ENCODE data around the gene MOXD1. TPM values are rescaled to one million over a fixed set of nuclear protein-coding genes. Genes with fewer than 3 reads are reported as not detected.
"Not testable (repeated sequence)": the region's sequence is repeated elsewhere in the genome, so short reads cannot be mapped to it uniquely, and the experiment has no call there.

Gene MOXD1
- total RNA-seq, 4 donors from 2014 or later: 4.6 to 13.3 (median 6.6) TPM

DNA sequence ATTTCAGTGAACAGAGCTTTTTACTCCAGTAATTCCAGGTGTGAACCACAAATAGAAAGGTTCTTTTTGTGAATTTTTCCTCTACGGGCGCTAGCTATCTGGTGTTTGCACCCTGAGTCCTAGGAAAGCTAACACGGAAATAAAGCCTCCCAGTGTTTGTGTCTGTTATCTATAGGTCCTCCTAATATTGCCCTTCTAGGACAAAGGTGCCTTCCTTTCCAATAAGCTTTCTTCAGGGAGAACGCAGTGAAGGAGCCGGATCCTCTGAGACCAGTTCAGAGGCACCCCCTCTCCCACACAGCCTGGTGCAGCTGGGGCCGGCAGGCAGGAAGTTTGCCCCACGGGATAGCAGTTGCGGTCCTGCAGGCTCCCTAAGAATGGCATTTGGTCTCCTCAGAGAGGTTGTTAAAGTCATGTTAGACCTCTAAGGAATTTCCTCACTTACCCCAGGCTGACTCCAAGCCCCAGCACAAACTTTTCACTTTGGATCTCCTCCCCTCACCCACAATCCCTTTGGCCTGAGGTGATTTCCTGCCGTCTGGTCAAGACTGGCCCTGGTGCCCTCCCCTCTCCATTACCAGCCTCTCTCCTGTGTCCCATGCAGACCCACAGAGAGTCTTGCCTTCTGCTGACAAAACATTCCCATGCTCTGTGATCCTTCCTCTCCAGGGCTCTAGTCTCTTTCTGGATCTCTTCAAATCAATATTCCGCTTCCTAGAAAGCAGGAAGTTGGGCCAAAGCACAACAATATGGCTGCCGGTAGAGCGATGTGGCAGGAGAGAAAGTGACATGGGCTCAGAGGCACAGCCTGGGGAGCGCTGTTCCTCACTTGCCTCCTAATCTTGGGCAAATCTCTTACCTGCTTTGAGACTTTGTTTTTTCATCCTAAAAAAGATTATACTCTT lies 126.0 kb downstream of the MOXD1 start:
- no peak for DNase-seq (ENCODE audit: low spot score in 2 of 2)
- H3K4me3 ChIP-seq: no peak overlapping the region
- no peaks in the 10 kb centered on the region for H3K9me3 ChIP-seq
- H3K36me3 ChIP-seq: no peaks in the 10 kb centered on the region
- H3K27ac ChIP-seq: no peak overlapping the region
- H3K4me1 ChIP-seq: peaks cover 0 to 3% (median 0%) of the 10 kb centered on the region in 4 donors
- H3K27me3 ChIP-seq: no peaks in the 10 kb centered on the region
- TF ChIP-seq EP300 (IDR thresholded peaks at IDR 0.05) (no peak), POLR2A (IDR thresholded peaks at IDR 0.05) (no peak)
- TF ChIP-seq, protein P1, sequence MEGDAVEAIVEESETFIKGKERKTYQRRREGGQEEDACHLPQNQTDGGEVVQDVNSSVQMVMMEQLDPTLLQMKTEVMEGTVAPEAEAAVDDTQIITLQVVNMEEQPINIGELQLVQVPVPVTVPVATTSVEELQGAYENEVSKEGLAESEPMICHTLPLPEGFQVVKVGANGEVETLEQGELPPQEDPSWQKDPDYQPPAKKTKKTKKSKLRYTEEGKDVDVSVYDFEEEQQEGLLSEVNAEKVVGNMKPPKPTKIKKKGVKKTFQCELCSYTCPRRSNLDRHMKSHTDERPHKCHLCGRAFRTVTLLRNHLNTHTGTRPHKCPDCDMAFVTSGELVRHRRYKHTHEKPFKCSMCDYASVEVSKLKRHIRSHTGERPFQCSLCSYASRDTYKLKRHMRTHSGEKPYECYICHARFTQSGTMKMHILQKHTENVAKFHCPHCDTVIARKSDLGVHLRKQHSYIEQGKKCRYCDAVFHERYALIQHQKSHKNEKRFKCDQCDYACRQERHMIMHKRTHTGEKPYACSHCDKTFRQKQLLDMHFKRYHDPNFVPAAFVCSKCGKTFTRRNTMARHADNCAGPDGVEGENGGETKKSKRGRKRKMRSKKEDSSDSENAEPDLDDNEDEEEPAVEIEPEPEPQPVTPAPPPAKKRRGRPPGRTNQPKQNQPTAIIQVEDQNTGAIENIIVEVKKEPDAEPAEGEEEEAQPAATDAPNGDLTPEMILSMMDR (IDR thresholded peaks at IDR 0.05): no peak
- WGBS, 2 donors: 77% methylated on average over 13 of the region's 13 CpGs

DNA sequence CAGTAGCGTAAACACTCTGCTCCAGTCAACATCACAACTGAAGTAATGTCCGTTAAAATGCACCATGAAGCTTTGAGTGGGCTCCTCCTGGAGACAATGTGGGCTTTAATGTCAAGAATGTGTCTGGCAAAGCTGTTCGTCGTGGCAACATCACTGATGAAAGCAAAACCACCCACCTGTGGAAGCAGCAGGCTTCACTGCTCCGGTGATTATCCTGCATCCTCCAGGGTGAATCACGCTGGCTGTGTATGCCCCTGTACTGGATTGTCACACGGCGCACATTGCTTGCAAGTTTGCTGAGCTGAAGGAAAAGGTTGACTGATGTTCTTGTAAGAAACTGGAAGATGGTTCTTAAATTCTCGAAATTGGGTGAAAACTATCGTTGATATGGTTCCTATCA lies 128.5 kb downstream of the MOXD1 start:
- DNase-seq (ENCODE audit: low spot score in 2 of 2): no peak
- H3K4me3 ChIP-seq: no peak overlapping the region
- 72 to 83% methylated on average over 10 of the region's 10 CpGs for WGBS, 2 donors

DNA sequence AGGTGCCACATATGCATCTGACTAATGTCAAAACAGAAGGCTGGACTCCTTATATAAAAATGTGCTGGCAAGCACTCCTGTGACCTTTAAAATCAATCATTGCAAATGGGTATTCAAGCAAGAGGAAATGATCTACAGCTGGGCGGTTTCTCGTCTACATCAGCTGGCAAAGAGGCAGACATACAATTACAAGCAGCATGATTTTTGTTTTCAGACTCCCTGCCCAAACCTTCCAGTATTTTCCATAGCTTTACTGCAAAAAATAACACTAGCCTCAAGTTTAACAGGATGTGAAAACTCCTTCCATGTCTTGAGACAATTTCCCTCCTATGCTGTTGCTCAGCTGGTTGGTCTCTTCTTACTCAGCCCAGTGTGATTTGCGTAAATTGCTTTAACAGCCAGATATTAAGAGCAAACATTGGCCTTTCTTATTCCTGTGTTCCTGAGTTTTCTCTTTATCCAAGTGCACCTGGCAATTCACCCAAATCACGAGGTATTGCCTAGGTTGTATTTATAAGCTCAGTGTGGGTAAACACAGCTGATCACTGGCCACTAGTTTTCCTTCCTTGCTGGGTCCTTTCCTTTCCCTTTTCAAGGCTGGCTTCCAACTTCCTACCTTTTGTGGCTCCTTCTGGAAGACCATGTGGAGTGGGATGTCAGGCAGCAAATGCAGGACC lies 130.4 kb downstream of the MOXD1 start:
- 43 to 55% methylated on average over 4 of the region's 4 CpGs for WGBS, 2 donors
- DNase-seq (ENCODE audit: low spot score in 2 of 2): no peak
- H3K4me1 ChIP-seq: no peaks in the 10 kb centered on the region
- H3K4me3 ChIP-seq: no peak overlapping the region
- no peaks in the 10 kb centered on the region for H3K36me3 ChIP-seq
- TF ChIP-seq, protein P1 (IDR thresholded peaks at IDR 0.05): no peak
- TF ChIP-seq POLR2A (IDR thresholded peaks at IDR 0.05): no peak
- no peak for TF ChIP-seq EP300 (IDR thresholded peaks at IDR 0.05)
- no peaks in the 10 kb centered on the region for H3K27me3 ChIP-seq
- no peak overlapping the region for H3K27ac ChIP-seq
- no peaks in the 10 kb centered on the region for H3K9me3 ChIP-seq

More for the DNA sequence above, 128.5 kb downstream of the MOXD1 start:
- H3K27me3 ChIP-seq: no peaks in the 10 kb centered on the region
- no peak overlapping the region for H3K27ac ChIP-seq
- no peaks in the 10 kb centered on the region for H3K9me3 ChIP-seq
- H3K36me3 ChIP-seq: no peaks in the 10 kb centered on the region
- no peaks in the 10 kb centered on the region for H3K4me1 ChIP-seq
- TF ChIP-seq, protein P1 (IDR thresholded peaks at IDR 0.05): no peak
- TF ChIP-seq EP300 (IDR thresholded peaks at IDR 0.05) (no peak), POLR2A (IDR thresholded peaks at IDR 0.05) (no peak)

DNA sequence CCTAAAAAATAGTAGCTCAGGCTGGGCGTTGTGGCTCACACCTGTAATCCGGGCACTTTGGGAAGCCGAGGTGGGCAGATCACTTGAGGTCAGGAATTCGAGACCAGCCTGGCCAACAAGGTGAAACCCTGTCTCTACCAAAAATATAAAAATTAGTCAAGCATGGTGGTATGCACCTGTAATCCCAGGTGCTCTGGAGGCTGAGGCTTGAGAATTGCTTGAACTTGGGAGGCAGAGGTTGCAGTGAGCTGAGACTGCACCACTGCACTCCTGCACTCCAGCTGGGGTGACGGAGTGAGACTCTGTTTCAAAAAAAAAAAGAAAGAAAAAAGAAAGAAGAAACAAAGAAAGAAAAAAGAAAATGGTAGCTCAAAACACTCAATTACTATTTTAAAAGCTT lies 132.6 kb downstream of the MOXD1 start:
- not testable (repeated sequence) for DNase-seq (ENCODE audit: low spot score in 2 of 2); H3K27me3 ChIP-seq; H3K4me1 ChIP-seq; H3K27ac ChIP-seq; H3K9me3 ChIP-seq; H3K4me3 ChIP-seq; H3K36me3 ChIP-seq
- WGBS, 2 donors: 90 to 93% methylated on average over 5 of the region's 5 CpGs

DNA sequence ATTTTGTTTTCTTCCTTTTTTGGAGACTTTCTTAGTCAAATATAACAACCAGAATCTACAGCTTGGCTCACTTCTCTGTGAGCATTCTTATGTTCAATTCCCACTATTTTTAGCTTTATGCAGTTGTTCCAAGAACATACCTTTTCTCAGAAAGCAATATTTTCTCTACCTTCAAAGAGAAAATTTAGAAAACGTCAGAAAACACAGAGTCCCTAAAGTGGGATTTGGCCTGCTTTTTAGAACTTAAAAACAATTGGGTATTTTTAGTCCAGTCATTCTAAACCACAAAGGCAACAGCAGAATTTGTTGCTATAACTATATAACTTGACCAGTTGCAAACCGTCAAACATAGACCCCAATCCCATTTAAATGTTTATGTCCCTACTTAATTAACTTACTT lies 133.1 kb downstream of the MOXD1 start:
- Histone ChIP-seq H3K27ac (no peak overlapping the region), H3K27me3 (no peaks in the 10 kb centered on the region), H3K4me1 (no peaks in the 10 kb centered on the region), H3K9me3 (no peaks in the 10 kb centered on the region), H3K4me3 (no peak overlapping the region), H3K36me3 (no peaks in the 10 kb centered on the region)
- TF ChIP-seq EP300 (IDR thresholded peaks at IDR 0.05) (no peak), POLR2A (IDR thresholded peaks at IDR 0.05) (no peak)
- TF ChIP-seq, protein P1 (IDR thresholded peaks at IDR 0.05): no peak
- WGBS, 2 donors: 64 to 68% methylated on average over 2 of the region's 2 CpGs
- no peak for DNase-seq (ENCODE audit: low spot score in 2 of 2)

Measured in tibial nerve (tissue), 4 donors.